HepG2 (cell line): ENCODE measurements around the gene ARSB.
"Not testable (repeated sequence)": the region's sequence is repeated elsewhere in the genome, so short reads cannot be mapped to it uniquely, and the experiment has no call there.

Experiments used
- CEBPG ChIP-seq: IDR thresholded peaks from 2 replicates; pipeline ENCODE4 v1.6.1; 2016
- DMAP1 ChIP-seq: IDR thresholded peaks from 2 replicates; pipeline ENCODE4 v1.6.1; 2016
- HOXA3 ChIP-seq: sonication (generic); formaldehyde crosslinking; IDR thresholded peaks from 2 replicates; pipeline ENCODE4 v1.5.0; 2020; ENCODE audit warnings: missing genetic modification reagents
- IKZF4 ChIP-seq: sonication (generic); formaldehyde crosslinking; IDR thresholded peaks from 2 replicates; pipeline ENCODE4 v1.5.1; 2020; ENCODE audit warnings: borderline replicate concordance, mild to moderate bottlenecking, low read depth, missing genetic modification reagents; ENCODE audit errors: not compliant biosample characterization
- MTA3 ChIP-seq: sonication (generic); formaldehyde crosslinking; IDR thresholded peaks from 2 replicates; pipeline ENCODE4 v1.4.0; 2020; ENCODE audit warnings: missing genetic modification reagents
- REST ChIP-seq, 2 experiments: IDR thresholded peaks; 2 replicates each; pipeline ENCODE4 v1.6.1; 2011 to 2012; ENCODE audit warnings: low read length in 2 of 2, borderline replicate concordance in 1 of 2, low read depth in 1 of 2, mild to moderate bottlenecking in 1 of 2, moderate library complexity in 1 of 2
- SALL2 ChIP-seq: sonication (generic); formaldehyde crosslinking; IDR thresholded peaks from 2 replicates; pipeline ENCODE4 v1.8.1; 2023; ENCODE audit warnings: mild to moderate bottlenecking, missing genetic modification reagents, inconsistent platforms
- SP1 ChIP-seq, 2 experiments: fragments of 450-650 bp in 1 of 2; sonication (generic) in 1 of 2; formaldehyde crosslinking in 1 of 2; IDR thresholded peaks; 2 replicates each; pipeline versions ENCODE4 v1.4.0 to v1.6.1; 2016 to 2020; ENCODE audit warnings: missing genetic modification reagents in 1 of 2
- TBX3 ChIP-seq: fragments of 450-650 bp; IDR thresholded peaks from 2 replicates; pipeline ENCODE4 v1.6.1; 2017; ENCODE audit warnings: antibody characterized with exemption, mild to moderate bottlenecking, inconsistent platforms, borderline replicate concordance
- ZBTB7A ChIP-seq: sonication (generic); formaldehyde crosslinking; IDR thresholded peaks from 2 replicates; pipeline ENCODE4 v1.8.0; 2022; ENCODE audit warnings: mild to moderate bottlenecking, missing genetic modification reagents
- ZNF274 ChIP-seq: sonication (generic); formaldehyde crosslinking; IDR thresholded peaks from 2 replicates; pipeline ENCODE4 v1.5.1; 2020; ENCODE audit warnings: mild to moderate bottlenecking, missing genetic modification reagents
- ZNF615 ChIP-seq: sonication (generic); formaldehyde crosslinking; IDR thresholded peaks from 2 replicates; pipeline ENCODE4 v1.5.0; 2020; ENCODE audit warnings: mild to moderate bottlenecking, missing genetic modification reagents, borderline replicate concordance
- ZNF687 ChIP-seq: sonication (generic); formaldehyde crosslinking; IDR thresholded peaks from 2 replicates; pipeline ENCODE4 v1.5.1; 2020; ENCODE audit warnings: mild to moderate bottlenecking, missing genetic modification reagents, moderate library complexity
- ZNF747 ChIP-seq: sonication (generic); formaldehyde crosslinking; IDR thresholded peaks from 2 replicates; pipeline ENCODE4 v1.8.1; 2023; ENCODE audit warnings: missing genetic modification reagents, mild to moderate bottlenecking, borderline replicate concordance

- TF ChIP-seq IKZF4; MTA3 (CRISPR knock-in tag); ZNF615 (CRISPR knock-in tag); SP1 (IDR thresholded peaks at IDR 0.05); SP1 (CRISPR knock-in tag; IDR thresholded peaks at IDR 0.05); ZBTB7A (CRISPR knock-in tag); SALL2; TBX3; ZNF747 (CRISPR knock-in tag); DMAP1 (CRISPR knock-in tag); ZNF274; ZNF687 (CRISPR knock-in tag); HOXA3 (CRISPR knock-in tag); REST (IDR thresholded peaks at IDR 0.05; ENCODE audit: borderline replicate concordance in 1 of 2, low read depth in 1 of 2, low read length in 2 of 2); CEBPG (CRISPR knock-in tag): not testable (repeated sequence)
Observed at GRCh38 chr5:78851891-78852290, 133.2 kb downstream of the ARSB start.
